Measurements from ENCODE around the gene CDKN1C.

Gene CDKN1C

GRCh38 chr11:2914455-2915195, 29.1 kb upstream of the CDKN1C start:
- no peak for ATAC-seq
- TF ChIP-seq ZFP30 (CRISPR knock-in tag; IDR thresholded peaks at IDR 0.05) (no peak), ZNF565 (CRISPR knock-in tag; conservative IDR thresholded peaks at IDR 0.05; ENCODE audit: low read depth) (no peak), OSR1 (CRISPR knock-in tag; IDR thresholded peaks at IDR 0.05) (no peak), CSRNP3 (CRISPR knock-in tag; IDR thresholded peaks at IDR 0.05) (no peak)

DNA sequence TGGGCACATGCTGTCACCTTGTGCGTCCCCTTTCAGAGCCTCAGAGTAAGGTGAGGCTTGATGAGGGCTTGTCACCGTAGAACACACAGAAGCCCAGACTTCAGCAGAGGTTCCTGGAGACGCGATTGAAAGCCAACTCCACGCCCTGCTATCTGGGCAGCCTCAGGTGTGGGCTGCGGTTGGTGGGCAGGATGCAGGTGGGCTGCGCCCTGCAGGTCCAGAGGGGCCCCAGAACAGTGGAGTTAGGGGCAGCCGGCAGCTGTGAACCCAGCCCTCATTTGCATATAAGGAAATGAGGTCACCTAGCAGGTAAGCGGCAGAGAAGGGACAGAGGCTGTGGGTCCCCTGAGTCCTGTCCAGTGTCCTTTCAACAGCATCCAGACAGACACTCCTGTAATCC, 28.2 kb upstream of the CDKN1C start:
- TF ChIP-seq CREB5 (CRISPR knock-in tag; IDR thresholded peaks at IDR 0.05; ENCODE audit: low read depth): no peak
- TF ChIP-seq ARNTL (CRISPR knock-in tag; IDR thresholded peaks at IDR 0.05; ENCODE audit: borderline replicate concordance, low read depth): no peak
- TF ChIP-seq PPARA (CRISPR knock-in tag; IDR thresholded peaks at IDR 0.05; ENCODE audit: borderline replicate concordance): no peak
- TF ChIP-seq ZFP30 (CRISPR knock-in tag; IDR thresholded peaks at IDR 0.05): no peak
- TF ChIP-seq GLIS3 (CRISPR knock-in tag; IDR thresholded peaks at IDR 0.05): no peak
- TF ChIP-seq, protein P1, sequence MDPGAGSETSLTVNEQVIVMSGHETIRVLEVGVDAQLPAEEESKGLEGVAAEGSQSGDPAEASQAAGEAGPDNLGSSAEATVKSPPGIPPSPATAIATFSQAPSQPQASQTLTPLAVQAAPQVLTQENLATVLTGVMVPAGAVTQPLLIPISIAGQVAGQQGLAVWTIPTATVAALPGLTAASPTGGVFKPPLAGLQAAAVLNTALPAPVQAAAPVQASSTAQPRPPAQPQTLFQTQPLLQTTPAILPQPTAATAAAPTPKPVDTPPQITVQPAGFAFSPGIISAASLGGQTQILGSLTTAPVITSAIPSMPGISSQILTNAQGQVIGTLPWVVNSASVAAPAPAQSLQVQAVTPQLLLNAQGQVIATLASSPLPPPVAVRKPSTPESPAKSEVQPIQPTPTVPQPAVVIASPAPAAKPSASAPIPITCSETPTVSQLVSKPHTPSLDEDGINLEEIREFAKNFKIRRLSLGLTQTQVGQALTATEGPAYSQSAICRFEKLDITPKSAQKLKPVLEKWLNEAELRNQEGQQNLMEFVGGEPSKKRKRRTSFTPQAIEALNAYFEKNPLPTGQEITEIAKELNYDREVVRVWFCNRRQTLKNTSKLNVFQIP (CRISPR knock-in tag; IDR thresholded peaks at IDR 0.05; ENCODE audit: borderline replicate concordance, low read depth): no peak
- TF ChIP-seq CSDC2 (CRISPR knock-in tag; IDR thresholded peaks at IDR 0.05): no peak
- TF ChIP-seq RARB (CRISPR knock-in tag; IDR thresholded peaks at IDR 0.05): no peak
- TF ChIP-seq BACH2 (CRISPR knock-in tag; IDR thresholded peaks at IDR 0.05; ENCODE audit: borderline replicate concordance): no peak
- TF ChIP-seq OSR1 (CRISPR knock-in tag; IDR thresholded peaks at IDR 0.05): no peak
- no peak for TF ChIP-seq ESRRG (CRISPR knock-in tag; IDR thresholded peaks at IDR 0.05)
- TF ChIP-seq TCF4 (CRISPR knock-in tag; IDR thresholded peaks at IDR 0.05; ENCODE audit: borderline replicate concordance): no peak
- no peak for TF ChIP-seq ZNF565 (CRISPR knock-in tag; conservative IDR thresholded peaks at IDR 0.05; ENCODE audit: low read depth)
- TF ChIP-seq PATZ1 (CRISPR knock-in tag; IDR thresholded peaks at IDR 0.05; ENCODE audit: borderline replicate concordance): no peak
- TF ChIP-seq ZC3H10 (CRISPR knock-in tag; IDR thresholded peaks at IDR 0.05): no peak
- ATAC-seq: no peak

DNA sequence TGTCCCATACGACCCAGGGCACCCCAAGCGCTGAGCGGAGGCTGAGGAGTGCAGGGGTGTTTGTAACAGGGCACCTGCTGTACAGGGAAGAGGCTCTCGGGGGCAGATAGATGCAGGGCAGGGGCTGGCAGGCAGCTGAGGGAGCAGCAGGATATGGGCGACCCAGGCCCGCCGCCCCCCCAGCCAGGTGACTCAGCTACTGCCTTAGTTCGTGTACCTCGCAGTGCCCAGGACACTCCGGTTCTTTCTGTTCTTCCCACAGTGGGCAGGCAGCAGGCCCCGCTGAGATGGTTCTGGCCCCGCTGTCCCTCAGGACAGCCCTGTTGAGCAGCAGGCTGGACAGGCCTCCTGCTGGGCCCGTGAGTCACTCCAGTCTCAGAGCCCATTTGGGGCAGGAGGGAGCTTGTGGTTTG, 27.4 kb upstream of the CDKN1C start:
- TF ChIP-seq PPARA (CRISPR knock-in tag; IDR thresholded peaks at IDR 0.05; ENCODE audit: borderline replicate concordance) (no peak), ZFP30 (CRISPR knock-in tag; IDR thresholded peaks at IDR 0.05) (no peak), SNAI2 (CRISPR knock-in tag; IDR thresholded peaks at IDR 0.05) (no peak), ZNF8 (CRISPR knock-in tag; IDR thresholded peaks at IDR 0.05) (no peak), TCF4 (CRISPR knock-in tag; IDR thresholded peaks at IDR 0.05; ENCODE audit: borderline replicate concordance) (no peak), ZFP3 (CRISPR knock-in tag; IDR thresholded peaks at IDR 0.05) (no peak), ESRRG (CRISPR knock-in tag; IDR thresholded peaks at IDR 0.05) (no peak), TSHZ2 (CRISPR knock-in tag; IDR thresholded peaks at IDR 0.05) (no peak), BACH2 (CRISPR knock-in tag; IDR thresholded peaks at IDR 0.05; ENCODE audit: borderline replicate concordance) (no peak), RARB (CRISPR knock-in tag; IDR thresholded peaks at IDR 0.05) (no peak), ZNF70 (CRISPR knock-in tag; IDR thresholded peaks at IDR 0.05) (no peak), GLIS3 (CRISPR knock-in tag; IDR thresholded peaks at IDR 0.05) (no peak), ZNF565 (CRISPR knock-in tag; conservative IDR thresholded peaks at IDR 0.05; ENCODE audit: low read depth) (no peak), ZC3H10 (CRISPR knock-in tag; IDR thresholded peaks at IDR 0.05) (no peak), PATZ1 (CRISPR knock-in tag; IDR thresholded peaks at IDR 0.05; ENCODE audit: borderline replicate concordance) (no peak), OSR1 (CRISPR knock-in tag; IDR thresholded peaks at IDR 0.05) (no peak)
- peak; percentile 67 for ATAC-seq
